Duodenal mucosa (tissue), 2 donors: ENCODE measurements around the gene ZBTB47.

Experiments
- H3K27ac ChIP-seq: one replicate; pipeline ENCODE4 v1.7.0; 2013; ENCODE audit warnings: low read depth, low read length
- H3K27me3 ChIP-seq, 2 donors: one replicate each; pipeline ENCODE4 v1.7.0; 2013; ENCODE audit warnings: low read length in 2 of 2, control low read depth in 1 of 2; ENCODE audit not compliant: insufficient read depth in 2 of 2, control insufficient read depth in 1 of 2
- H3K36me3 ChIP-seq, 2 donors: one replicate each; pipeline ENCODE4 v1.7.0; 2013; ENCODE audit warnings: low read length in 2 of 2, control low read depth in 1 of 2; ENCODE audit not compliant: insufficient read depth in 2 of 2, control insufficient read depth in 1 of 2
- H3K4me1 ChIP-seq, 2 donors: one replicate each; pipeline ENCODE4 v1.7.0; 2013; ENCODE audit warnings: low read length in 2 of 2, control low read depth in 1 of 2; ENCODE audit not compliant: insufficient read depth in 2 of 2, control insufficient read depth in 1 of 2
- H3K4me3 ChIP-seq, 2 donors: one replicate each; pipeline ENCODE4 v1.7.0; 2013; ENCODE audit warnings: low read length in 2 of 2, low read depth in 1 of 2
- H3K9ac ChIP-seq, 2 donors: one replicate each; pipeline ENCODE4 v1.7.0; 2013; ENCODE audit warnings: low read length in 2 of 2, low read depth in 1 of 2
- H3K9me3 ChIP-seq, 2 donors: one replicate each; pipeline ENCODE4 v1.7.0; 2013; ENCODE audit warnings: low read length in 2 of 2, control low read depth in 1 of 2; ENCODE audit not compliant: control insufficient read depth in 1 of 2

Gene ZBTB47

GRCh38 chr3:42673082-42673481 lies 19.6 kb downstream of the ZBTB47 start:
- Histone ChIP-seq H3K27ac (no peak overlapping the region), H3K27me3 (no peaks in the 10 kb centered on the region), H3K4me3 (no peak overlapping the region), H3K4me1 (no peaks in the 10 kb centered on the region), H3K36me3 (no peaks in the 10 kb centered on the region), H3K9ac (no peak overlapping the region), H3K9me3 (peaks cover 3 to 7% of the 10 kb centered on the region in 2 donors)

DNA sequence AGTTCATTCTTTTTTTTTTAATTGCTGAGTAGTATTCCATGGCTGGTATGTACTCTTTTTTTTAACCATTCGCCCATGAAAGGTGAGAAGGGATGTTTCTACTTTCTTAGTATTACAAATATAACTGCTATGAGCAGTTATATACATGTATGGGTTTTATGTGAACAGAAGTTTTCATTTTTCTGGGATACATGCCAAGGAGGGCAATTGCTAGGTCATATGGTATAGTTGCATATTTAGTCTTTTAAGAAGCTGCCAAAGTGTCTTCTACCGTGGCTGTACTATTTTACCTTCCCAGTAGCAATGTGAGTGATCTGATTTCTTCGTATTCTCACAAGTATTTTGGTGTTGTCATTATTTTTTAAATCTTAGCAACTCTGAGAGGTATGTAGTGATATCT lies 20.6 kb downstream of the ZBTB47 start:
- H3K4me3 ChIP-seq, result no peak overlapping the region
- no peaks in the 10 kb centered on the region for H3K4me1 ChIP-seq
- no peak overlapping the region for H3K9ac ChIP-seq
- H3K27ac ChIP-seq, result no peak overlapping the region
- no peaks in the 10 kb centered on the region for H3K36me3 ChIP-seq
- H3K27me3 ChIP-seq, result no peaks in the 10 kb centered on the region
- peaks cover 3 to 7% of the 10 kb centered on the region in 2 donors for H3K9me3 ChIP-seq

- no peak overlapping the region for H3K9ac ChIP-seq
- no peak overlapping the region for H3K4me3 ChIP-seq
- no peaks in the 10 kb centered on the region for H3K4me1 ChIP-seq
- peaks cover 3 to 7% of the 10 kb centered on the region in 2 donors for H3K9me3 ChIP-seq
- peaks cover 0 to 6% of the 10 kb centered on the region in 2 donors for H3K27me3 ChIP-seq
- no peaks in the 10 kb centered on the region for H3K36me3 ChIP-seq
- H3K27ac ChIP-seq, result no peak overlapping the region
These were observed 22.4 kb downstream of the ZBTB47 start for GRCh38 chr3:42675909-42676308.

- peaks cover 0 to 6% of the 10 kb centered on the region in 2 donors for H3K27me3 ChIP-seq
- H3K9ac ChIP-seq, result no peak overlapping the region
- no peaks in the 10 kb centered on the region for H3K36me3 ChIP-seq
These were observed 24.9 kb downstream of the ZBTB47 start for GRCh38 chr3:42678447-42678846.

GRCh38 chr3:42680271-42680670 lies 26.8 kb downstream of the ZBTB47 start:
- Histone ChIP-seq H3K4me1 (peaks cover 0 to 3% of the 10 kb centered on the region in 2 donors), H3K36me3 (no peaks in the 10 kb centered on the region), H3K27ac (no peak overlapping the region), H3K9ac (no peak overlapping the region), H3K27me3 (peaks cover 4 to 9% of the 10 kb centered on the region in 2 donors), H3K4me3 (no peak overlapping the region), H3K9me3 (peaks cover 3 to 7% of the 10 kb centered on the region in 2 donors)

More at GRCh38 chr3:42678447-42678846, 24.9 kb downstream of the ZBTB47 start:
- Histone ChIP-seq H3K9me3 (peaks cover 3 to 7% of the 10 kb centered on the region in 2 donors), H3K4me3 (no peak overlapping the region), H3K4me1 (no peaks in the 10 kb centered on the region), H3K27ac (no peak overlapping the region)

- peaks cover 4 to 14% of the 10 kb centered on the region in 2 donors for H3K27me3 ChIP-seq
- H3K4me1 ChIP-seq, result peaks cover 0 to 3% of the 10 kb centered on the region in 2 donors
- peaks cover 2 to 5% of the 10 kb centered on the region in 2 donors for H3K9me3 ChIP-seq
- H3K4me3 ChIP-seq, result no peak overlapping the region
- no peaks in the 10 kb centered on the region for H3K36me3 ChIP-seq
- H3K27ac ChIP-seq, result no peak overlapping the region
- no peak overlapping the region for H3K9ac ChIP-seq
These were observed 27.3 kb downstream of the ZBTB47 start for GRCh38 chr3:42680806-42681205.

DNA sequence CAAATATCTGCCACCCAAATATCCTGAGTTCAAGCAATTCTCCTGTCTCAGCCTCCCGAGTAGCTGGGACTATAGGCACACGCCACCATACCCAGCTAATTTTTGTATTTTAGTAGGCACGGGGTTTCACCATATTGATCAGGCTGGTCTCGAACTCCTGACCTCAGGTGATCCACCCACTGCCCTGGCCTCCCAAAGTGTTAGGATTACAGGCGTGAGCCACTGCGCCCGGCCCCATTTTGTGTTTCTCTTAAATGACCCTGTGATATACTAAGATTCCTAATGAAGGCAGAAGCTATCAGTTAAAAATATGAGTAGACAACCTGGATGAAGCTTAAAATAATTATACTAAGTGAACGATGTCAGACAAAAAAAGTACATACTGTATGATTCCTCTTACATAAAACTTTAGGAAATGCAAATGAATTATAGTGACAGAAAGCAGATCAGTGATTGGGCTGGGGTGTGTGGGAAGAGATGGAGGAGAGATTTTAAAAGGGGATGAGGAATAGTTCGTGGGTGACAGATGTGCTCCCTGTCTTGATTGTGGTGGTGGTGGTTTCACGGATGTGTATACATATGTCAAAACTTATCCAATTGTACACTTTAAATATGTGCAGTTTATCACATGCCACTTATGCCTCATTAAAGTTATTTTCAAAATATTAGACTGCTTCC lies 28.0 kb downstream of the ZBTB47 start:
- peaks cover 0 to 3% of the 10 kb centered on the region in 2 donors for H3K4me1 ChIP-seq
- H3K27me3 ChIP-seq, result peaks cover 8 to 21% of the 10 kb centered on the region in 2 donors
- H3K4me3 ChIP-seq, result no peak overlapping the region
- H3K9me3 ChIP-seq, result no peaks in the 10 kb centered on the region
- no peaks in the 10 kb centered on the region for H3K36me3 ChIP-seq
- H3K27ac ChIP-seq, result no peak overlapping the region
- no peak overlapping the region for H3K9ac ChIP-seq

- H3K9ac ChIP-seq, result no peak overlapping the region
- no peak overlapping the region for H3K4me3 ChIP-seq
- H3K4me1 ChIP-seq, result peaks cover 0 to 3% of the 10 kb centered on the region in 2 donors
- H3K36me3 ChIP-seq, result no peaks in the 10 kb centered on the region
- no peaks in the 10 kb centered on the region for H3K9me3 ChIP-seq
- peaks cover 8 to 22% of the 10 kb centered on the region in 2 donors for H3K27me3 ChIP-seq
- no peak overlapping the region for H3K27ac ChIP-seq
These were observed 29.0 kb downstream of the ZBTB47 start for GRCh38 chr3:42682301-42683070.

DNA sequence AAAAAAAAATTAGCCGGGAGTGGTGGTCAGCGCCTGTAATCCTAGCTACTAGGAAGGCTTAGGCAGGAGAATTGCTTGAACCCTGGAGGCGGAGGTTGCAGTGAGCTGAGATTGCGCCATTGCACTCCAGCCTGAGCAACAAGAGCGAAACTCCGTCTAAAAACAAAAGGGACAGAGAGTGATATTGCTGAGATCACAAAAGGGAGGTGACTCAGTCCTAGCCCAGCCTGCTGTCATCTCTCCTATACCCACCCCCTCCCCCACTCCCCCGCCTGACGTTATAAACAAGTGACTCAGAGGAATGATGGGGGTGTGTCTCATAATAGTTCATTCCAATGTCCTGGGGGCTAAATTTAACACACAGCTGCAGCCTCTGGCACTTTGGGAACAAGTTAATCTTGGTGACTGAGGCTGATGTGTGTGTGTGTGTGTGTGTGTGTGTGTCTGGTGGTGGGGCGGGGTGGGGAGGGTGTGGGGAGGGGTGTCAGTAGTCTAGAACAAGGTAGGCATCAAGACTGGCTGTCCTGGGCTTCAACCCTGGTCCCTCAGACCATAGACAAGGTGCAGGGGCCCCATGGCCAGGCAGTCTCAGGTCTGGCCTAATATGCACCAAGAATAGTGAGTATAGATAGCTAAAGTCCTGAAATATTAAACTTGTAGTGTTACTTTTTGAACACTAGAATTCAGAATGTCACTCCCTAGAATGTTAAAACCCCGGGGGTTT lies 30.5 kb downstream of the ZBTB47 start:
- no peak overlapping the region for H3K4me3 ChIP-seq
- H3K9me3 ChIP-seq, result no peaks in the 10 kb centered on the region
- no peaks in the 10 kb centered on the region for H3K36me3 ChIP-seq
- H3K9ac ChIP-seq, result no peak overlapping the region
- peaks cover 0 to 3% of the 10 kb centered on the region in 2 donors for H3K4me1 ChIP-seq
- H3K27me3 ChIP-seq, result peaks cover 8 to 22% of the 10 kb centered on the region in 2 donors
- H3K27ac ChIP-seq, result no peak overlapping the region
